HG03039 (cell line): Measurements from ENCODE around the gene BBC3.

Source experiments
- ATAC-seq: cut with Tn5 transposase; IDR thresholded peaks from one replicate; pipeline ENCODE4 v1.9.1; 2021; ENCODE audit warnings: mild to moderate bottlenecking, moderate library complexity; ENCODE audit not compliant: unreplicated experiment

The BBC3 gene

DNA sequence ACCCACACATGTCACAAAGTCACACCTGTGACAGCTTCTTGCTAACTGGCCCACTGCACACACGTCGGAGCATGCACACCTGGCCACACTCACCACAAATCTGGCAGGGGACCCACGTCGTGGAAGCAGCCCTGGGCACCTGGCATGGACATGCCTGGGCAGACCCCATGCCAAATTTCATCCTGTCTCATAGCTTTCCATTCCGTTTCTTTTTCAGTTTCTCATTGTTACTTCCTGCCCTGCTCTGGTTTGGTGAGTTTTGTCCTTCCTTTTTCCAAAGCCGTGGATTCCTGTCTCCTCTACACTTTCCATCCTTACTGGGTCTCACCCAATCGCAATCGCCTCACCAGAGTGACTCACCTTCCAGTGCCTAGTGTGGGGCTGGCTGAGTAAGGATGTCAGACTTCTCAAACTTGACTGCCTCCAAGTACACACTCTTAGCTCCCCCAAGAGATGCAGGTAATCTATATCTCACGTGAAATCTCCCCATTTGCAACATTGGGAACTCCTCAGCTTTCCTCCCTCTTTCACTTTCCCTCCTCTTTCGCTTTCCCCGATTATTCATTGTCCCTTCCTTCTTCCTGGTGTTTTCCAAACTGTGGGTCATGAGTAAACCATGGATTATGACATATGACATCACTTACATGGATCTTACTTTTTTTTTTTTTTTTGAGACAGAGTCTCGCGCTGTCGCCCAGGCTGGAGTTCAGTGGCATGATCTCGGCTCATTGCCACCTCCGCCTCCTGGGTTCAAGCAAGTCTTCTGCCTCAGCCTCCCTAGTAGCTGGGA, 1.6 kb upstream of the BBC3 start:
- no peak for ATAC-seq

DNA sequence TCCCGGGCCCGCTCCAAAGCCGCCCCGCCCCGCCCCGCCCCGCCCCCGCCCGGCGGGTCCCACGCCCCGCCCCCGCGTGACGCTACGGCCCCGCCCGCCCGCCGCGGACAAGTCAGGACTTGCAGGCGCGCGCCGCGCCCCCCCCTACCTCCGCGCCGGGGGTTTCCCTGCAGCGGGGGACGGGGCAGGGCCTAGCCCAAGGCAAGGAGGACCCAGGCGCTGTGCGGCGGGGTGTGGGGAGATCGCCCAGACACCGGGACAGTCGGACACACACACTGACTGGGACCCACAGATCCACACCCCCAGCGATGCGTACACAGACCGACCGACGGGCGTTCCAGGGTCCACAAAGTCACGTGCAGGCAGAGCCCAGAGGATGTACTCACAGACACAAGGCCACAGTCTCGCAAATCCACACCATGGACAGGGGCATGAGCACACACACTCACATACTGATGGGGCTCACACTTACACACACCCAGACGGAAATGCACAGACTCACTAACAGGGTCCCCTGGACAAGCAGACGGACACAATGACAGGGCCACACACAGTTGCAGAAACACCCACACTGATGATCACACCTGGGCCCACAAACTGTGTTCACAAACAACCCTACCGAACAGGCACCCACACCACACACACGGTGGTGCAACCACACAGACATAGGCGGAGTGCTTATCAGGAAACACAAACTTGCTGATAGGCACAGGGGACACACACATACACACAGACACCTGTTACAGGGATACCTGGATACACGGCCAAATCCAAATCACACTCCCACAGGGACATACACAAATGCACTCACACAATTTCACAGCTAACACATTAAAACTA, 436 bp upstream of the BBC3 start:
- ATAC-seq, result peak; percentile 30

DNA sequence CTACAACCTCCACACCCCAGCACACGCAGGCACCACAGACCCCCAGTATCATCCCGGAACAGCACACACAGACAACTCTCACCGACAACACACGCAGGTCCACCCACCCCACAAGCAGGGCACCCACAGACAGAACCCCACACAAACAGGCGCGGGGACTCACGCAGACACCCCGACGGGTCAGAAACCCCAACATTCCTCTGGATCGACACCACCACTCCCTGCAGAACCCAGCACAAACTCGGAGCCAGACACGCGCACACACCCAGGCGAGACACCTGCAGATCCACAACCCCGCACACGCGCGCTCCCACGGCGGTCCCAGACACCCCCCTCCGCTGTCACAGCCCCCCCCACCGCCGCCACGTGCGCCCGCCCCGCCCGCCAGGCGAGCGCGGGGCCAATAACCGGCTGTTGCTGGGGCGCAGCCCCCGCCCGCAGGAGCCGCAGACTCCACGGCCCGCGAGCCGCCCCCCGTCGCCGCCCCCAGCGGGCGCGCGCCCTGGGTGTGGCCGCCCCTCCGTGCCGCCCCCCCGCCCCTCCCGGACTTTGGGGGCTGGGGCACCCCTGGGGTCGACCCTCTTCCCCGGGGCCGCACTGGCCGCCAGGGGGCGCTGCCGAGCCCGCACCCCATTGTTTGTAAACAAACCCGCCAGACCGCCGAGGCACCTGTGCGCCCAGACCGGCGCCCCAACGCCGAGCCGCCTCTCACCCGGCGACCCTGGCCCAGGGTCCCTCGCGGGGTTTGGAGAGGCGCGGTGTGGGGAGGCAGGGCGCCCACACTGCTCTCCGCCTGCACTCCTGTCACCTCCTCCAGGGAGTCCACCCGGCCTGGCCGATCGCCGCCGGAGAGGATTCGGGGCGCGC, 712 bp downstream of the BBC3 start:
- peak; percentile 22 for ATAC-seq

- ATAC-seq, result no peak
Measured at GRCh38 chr19:47229676-47230053, 1.3 kb downstream of the BBC3 start.

DNA sequence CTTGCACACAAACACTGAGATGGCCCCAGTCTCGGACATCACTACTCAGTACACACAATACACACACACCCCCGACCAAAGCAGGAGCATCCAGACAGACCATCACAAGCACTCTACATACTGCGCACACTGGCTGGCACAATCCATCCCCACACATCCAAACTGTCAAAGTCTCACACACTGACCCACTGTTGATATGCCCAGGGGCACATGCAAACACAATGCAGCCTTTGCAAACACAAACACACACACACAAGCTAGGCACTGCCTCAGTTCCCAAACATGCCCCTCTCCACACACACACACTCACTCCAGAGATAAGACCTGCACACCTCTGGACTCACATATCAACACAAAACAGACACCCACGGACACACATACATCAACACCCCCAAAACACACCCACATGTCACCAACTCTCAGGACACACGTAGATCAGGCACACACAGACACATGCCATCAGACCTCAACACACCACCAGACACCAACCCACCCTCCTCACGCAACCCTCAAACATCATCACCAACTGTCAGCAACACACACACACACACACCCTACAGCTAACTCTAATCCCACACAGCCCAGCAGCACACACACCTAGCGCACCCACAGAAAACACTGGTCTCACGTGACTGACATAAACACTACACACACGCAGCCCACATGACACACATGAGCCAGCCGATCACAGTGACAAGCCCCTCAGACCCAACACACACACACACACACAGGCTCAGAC, 1.9 kb downstream of the BBC3 start:
- ATAC-seq, result no peak

- ATAC-seq, result no peak
Measured at GRCh38 chr19:47228168-47228936, 2.6 kb downstream of the BBC3 start.

- no peak for ATAC-seq
Measured at GRCh38 chr19:47227352-47228167, 3.4 kb downstream of the BBC3 start.

DNA sequence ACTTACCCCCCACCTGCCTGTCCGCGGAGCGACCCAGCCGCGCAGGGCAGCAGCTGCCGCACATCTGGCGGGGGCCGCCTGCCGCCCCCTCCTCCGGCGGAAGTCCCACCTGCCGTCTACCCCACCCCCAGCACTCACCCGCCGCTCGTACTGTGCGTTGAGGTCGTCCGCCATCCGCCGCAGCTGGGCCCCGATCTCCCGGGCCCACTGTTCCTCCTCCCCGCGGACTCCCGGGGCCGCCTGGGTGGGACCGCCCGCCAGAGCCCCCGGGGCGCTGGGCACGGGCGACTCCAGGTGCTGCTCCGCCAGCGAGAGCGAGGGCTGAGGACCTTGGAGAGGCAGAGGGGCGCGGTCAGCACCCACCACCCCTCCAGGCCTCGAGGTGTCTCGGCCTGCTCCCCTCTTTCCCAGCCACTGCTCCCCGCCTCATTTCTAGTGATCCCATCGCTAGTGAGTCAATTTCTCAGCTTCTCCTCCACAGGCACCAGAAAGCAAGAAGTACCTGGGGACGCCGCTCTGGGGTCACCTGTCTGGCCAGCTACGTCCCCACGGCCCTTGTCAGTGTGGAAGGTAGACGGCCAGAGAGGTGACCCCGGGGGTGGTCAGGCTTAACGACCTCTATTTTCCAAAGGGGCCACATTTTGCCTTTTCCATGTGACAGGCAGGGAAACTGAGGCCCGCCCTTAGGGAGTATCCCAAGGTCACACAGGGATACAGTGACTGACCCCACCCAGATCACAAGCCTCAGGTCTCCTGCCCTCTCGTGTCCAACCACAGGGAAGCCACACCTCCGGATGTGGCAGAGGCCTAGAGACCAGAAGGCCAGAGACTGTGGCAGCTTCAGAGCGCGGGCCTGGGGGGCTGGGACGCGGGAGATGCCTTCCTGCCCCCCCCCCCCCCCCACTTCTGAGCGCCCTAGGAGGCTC, 4.3 kb downstream of the BBC3 start:
- peak; percentile 8 for ATAC-seq

DNA sequence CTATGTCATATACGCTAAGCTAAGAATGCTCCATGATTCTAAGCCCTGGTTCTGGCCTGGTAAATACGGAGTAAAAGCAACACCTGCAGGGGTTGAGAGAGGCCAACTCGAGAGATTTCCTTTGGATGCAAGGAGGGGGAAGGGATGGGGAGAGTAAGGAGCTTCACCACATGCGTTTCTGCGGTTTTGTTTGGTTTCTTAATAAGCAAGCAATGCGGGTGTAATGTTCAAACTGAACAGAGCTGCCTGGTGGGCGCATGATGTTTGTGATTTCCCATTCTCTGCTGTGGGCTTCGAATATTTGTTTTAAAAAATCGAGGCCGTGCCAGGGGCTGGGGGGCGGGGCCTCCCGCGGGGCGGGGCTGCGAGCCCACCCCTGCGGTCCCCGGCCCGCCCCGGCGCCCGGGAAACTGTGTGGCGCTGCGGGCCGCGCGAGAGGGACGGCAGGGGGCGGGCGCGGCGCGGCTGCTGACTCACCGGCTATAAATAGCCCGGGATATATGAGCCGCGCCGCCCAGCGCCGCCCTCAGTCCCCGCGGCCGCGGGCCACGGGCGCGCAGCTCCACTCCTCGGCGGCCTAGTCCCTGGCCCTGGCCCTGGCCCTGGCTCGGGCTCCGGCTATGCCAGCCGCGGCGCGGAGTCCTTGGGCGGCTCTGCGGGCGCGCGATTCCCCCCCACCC, 5.1 kb downstream of the BBC3 start:
- peak; percentile 39 for ATAC-seq

GRCh38 chr19:47221890-47222289, 9.1 kb downstream of the BBC3 start:
- no peak for ATAC-seq

DNA sequence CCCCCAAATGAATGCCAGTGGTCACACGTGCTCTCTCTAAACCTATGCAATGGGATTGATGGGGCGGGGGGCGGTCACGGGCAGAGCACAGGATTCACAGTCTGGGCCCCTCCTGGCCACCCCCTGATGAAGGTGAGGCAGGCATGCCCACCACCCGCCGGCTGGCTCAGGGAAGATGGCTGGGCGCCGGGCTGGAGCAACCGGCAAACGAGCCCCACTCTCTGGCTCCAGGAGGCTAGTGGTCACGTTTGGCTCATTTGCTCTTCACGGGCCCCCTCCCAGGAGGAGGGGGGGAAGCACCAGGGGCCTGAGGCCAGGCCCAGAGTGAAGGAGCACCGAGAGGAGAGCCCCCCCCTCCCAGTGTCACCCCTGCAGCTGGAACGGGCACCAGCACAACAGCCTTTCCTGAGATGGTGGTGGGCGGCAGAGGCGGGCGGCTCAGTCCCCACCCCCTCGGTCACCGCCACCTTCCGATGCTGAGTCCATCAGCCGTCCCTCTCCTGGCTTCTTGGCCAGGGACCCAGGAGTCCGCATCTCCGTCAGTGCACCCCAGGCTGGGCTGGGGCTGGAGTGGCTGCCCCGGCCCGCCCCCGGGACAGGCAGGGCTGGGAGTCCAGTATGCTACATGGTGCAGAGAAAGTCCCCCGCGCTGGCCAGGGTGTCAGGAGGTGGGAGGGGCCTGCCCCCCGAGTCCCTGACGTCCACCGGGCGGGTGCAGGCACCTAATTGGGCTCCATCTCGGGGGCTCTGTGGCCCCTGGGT, 9.7 kb downstream of the BBC3 start:
- no peak for ATAC-seq

GRCh38 chr19:47215581-47215980, 15.4 kb downstream of the BBC3 start:
- ATAC-seq, result no peak

DNA sequence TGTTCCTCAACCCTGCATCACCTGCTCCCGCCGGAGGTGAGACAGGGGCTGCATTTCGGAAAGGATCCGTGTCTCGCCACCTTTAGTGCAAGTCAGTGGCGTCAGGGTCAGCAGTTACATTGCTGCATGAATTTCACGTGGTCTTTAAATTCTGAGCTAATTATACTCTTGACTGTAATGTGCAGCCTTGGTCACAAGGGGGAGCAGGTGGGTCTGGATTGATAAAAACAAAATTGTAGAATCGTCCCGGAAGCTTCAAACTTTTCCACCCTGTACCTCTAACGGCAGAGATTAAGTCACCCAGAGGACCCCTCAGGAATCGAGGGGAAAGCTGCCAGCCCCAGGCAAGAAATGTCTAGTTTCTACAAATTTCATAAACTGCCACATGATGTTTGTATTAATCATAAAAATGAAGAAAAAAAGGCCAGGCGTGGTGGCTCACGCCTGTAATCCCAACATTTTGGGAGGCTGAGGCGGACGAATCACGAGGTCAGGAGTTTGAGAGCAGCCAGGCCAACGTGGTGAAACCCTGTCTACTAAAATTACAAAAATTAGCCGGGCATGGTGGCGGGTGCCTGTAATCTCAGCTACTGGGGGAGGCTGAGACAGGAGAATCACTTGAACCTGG, 20.2 kb downstream of the BBC3 start:
- ATAC-seq, result no peak

DNA sequence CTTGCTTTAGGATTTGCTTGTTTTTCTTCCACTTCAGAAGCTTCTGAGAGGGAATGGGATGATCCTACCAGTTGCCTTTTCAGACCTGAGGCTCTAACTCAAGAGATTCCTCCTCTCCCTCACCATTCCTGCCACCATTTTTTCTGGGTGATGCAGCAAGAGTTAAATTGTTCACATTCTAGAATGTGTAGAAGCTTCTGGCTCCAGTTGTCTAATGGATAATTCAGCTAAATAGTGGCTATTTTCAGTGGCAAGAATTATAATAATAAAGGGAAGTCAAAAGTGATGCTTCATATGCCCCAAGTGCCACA, 20.9 kb downstream of the BBC3 start:
- no peak for ATAC-seq

GRCh38 chr19:47209319-47210179, 21.4 kb downstream of the BBC3 start:
- ATAC-seq, result no peak
